BLaER1 treated with 17β-estradiol and CSF1 and Interleukin-3, amounts not matched to agents 10 nM and 100 nM (cell line): ENCODE data around the gene CEBPG.

Experiments used
- H3K27ac ChIP-seq, 11 experiments: shearing (Covaris generic); formaldehyde crosslinking; 2 replicates each; pipeline ENCODE4 v1.8.1; 2022
- H3K27me3 ChIP-seq, 11 experiments: shearing (Covaris generic); formaldehyde crosslinking; 2 replicates each; pipeline ENCODE4 v1.8.1; 2022
- H3K36me3 ChIP-seq, 11 experiments: shearing (Covaris generic); formaldehyde crosslinking; 2 replicates each; pipeline ENCODE4 v1.8.1; 2022
- H3K4me1 ChIP-seq, 10 experiments: shearing (Covaris generic); formaldehyde crosslinking; 2 replicates each; pipeline ENCODE4 v1.8.1; 2022
- H3K4me2 ChIP-seq, 11 experiments: shearing (Covaris generic); formaldehyde crosslinking; 2 replicates each; pipeline ENCODE4 v1.8.1; 2022
- H3K4me3 ChIP-seq, 10 experiments: shearing (Covaris generic); formaldehyde crosslinking; 2 replicates each; pipeline ENCODE4 v1.8.1; 2022
- H3K9ac ChIP-seq, 11 experiments: shearing (Covaris generic); formaldehyde crosslinking; 2 replicates each; pipeline ENCODE4 v1.8.1; 2022
- H3K9me3 ChIP-seq, 11 experiments: shearing (Covaris generic); formaldehyde crosslinking; replicated peaks in 1 of 11; 2 replicates each; pipeline ENCODE4 v1.8.1; 2022
- H4K20me1 ChIP-seq, 11 experiments: shearing (Covaris generic); formaldehyde crosslinking; 2 replicates each; pipeline ENCODE4 v1.8.1; 2022
- Cebpa-rat ChIP-seq, 11 experiments: shearing (Covaris generic); IDR thresholded peaks; 2 replicates each; pipeline ENCODE4 v1.8.1; 2022

The CEBPG gene

DNA sequence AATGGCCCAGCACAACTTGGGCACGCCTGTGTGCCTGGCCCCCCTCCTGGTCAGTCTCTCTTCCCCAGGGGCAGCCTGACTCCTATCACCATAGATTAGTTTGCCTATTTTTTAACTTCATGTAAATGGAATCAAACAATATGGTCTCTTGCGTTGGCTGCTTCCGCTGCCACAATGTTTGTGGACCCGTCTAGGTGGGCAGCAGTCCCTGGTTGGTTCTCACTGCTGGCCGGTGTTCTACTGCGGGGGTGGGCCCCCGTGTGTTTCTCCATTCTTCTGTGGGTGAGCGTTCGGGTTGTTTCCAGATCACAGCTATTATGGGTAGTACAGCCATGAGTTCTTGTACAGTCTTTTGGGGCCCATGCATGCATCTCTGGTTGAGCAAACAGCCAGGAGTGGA lies 47.3 kb downstream of the CEBPG start:
- Histone ChIP-seq H4K20me1 (peaks cover 0 to 39% (median 9%) of the 10 kb centered on the region in 11 experiments; a peak in 11 of 22 replicates), H3K27ac (no peak overlapping the region), H3K4me1 (peaks cover 0 to 6% (median 0%) of the 10 kb centered on the region in 10 experiments; a peak in 7 of 20 replicates), H3K36me3 (peaks cover 0 to 14% (median 0%) of the 10 kb centered on the region in 11 experiments; a peak in 1 of 22 replicates), H3K4me3 (no peak overlapping the region), H3K9ac (no peak overlapping the region), H3K27me3 (no peaks in the 10 kb centered on the region), H3K4me2 (no peak overlapping the region), H3K9me3 (no peaks in the 10 kb centered on the region)
- TF ChIP-seq Cebpa-rat (IDR thresholded peaks at IDR 0.05), result no peak

DNA sequence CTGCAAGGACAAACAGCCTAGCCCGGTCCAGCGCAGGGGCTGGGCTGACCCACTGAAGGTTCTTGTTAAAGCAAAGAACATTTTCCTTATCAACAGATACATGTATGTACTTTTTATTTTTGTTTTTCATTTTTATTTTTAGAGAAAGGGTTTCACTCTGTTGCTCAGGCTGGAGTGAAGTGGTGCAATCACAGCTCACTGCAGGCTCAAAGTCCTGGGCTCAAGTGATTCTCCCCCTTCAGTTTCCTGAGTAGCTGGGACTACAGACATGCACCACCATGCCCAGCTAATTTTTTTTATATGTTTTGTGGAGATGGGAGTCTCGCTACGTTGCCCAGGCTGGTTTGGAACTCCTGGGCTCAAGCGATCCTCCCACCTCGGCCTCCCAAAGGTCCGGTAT lies 47.9 kb downstream of the CEBPG start:
- H3K4me2 ChIP-seq, result no peak overlapping the region
- H3K27me3 ChIP-seq, result no peaks in the 10 kb centered on the region
- no peak overlapping the region for H3K4me3 ChIP-seq
- peaks cover 0 to 5% (median 0%) of the 10 kb centered on the region in 10 experiments; a peak in 7 of 20 replicates for H3K4me1 ChIP-seq
- H3K9ac ChIP-seq, result no peak overlapping the region
- no peak overlapping the region for H3K27ac ChIP-seq
- no peaks in the 10 kb centered on the region for H3K9me3 ChIP-seq
- peaks cover 0 to 14% (median 0%) of the 10 kb centered on the region in 11 experiments; a peak in 1 of 22 replicates for H3K36me3 ChIP-seq
- no peak for TF ChIP-seq Cebpa-rat (IDR thresholded peaks at IDR 0.05)
- peaks cover 0 to 39% (median 6%) of the 10 kb centered on the region in 11 experiments; a peak in 10 of 22 replicates for H4K20me1 ChIP-seq

DNA sequence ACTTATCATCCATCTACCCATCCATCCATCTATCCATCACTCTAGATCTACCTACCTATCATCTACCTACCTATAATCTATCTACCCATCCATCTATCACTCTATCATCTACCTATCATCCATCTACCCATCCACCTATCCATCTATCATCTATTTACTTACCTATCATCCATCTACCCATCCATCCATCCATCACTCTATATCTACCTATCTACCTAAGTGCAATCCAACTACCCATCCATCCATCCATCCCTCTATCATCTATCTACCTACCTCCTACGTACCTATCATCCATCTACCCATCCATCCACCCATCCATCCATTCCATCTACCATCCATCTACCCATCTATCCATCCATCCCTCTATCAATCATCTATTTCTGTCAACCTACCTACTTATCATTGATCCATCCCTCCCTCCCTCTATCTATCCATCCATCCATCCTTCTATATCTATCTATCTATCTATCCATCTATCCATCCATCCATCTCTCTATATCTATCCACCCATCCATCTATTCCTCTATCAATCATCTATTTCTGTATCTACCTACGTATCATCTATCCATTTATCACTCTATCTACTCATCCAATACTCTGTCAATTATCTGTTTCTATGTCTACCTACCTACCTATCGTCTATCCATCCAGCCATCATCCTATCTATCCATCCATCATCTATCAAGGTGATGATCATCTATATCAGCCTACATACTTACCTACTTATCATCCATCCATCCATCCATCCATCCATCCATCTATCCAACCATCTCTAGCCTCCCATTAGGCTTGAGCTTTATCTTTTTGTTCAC lies 49.1 kb downstream of the CEBPG start:
- Histone ChIP-seq H3K27me3 (no peaks in the 10 kb centered on the region), H3K4me2 (no peak overlapping the region), H3K9ac (no peak overlapping the region), H3K4me1 (no peaks in the 10 kb centered on the region; a peak in 3 of 20 replicates), H3K27ac (no peak overlapping the region), H3K4me3 (no peak overlapping the region), H3K36me3 (peaks cover 0 to 17% (median 0%) of the 10 kb centered on the region in 11 experiments; a peak in 2 of 22 replicates), H4K20me1 (peaks cover 0 to 37% (median 3%) of the 10 kb centered on the region in 11 experiments; a peak in 10 of 22 replicates), H3K9me3 (no peaks in the 10 kb centered on the region)
- TF ChIP-seq Cebpa-rat (IDR thresholded peaks at IDR 0.05), result no peak

DNA sequence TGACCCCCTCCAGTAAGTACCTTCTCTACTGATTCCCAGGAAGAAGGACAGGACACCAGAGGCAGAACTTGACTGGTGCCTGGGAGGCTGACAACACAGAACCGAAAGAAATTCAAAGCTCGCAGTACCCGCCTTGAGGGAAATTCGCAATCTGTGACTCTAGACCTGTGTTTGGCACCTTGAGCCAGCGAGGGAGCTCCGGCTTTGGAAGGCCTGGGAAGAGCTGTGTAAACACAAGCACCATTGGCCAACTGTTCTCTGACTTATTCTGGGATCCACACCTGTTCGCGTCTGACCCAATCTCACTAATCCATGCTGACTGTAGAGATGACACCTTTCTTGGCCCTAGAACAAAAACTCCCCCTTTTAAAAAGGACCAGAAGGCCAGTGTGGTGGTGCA lies 50.7 kb downstream of the CEBPG start:
- Histone ChIP-seq H3K36me3 (peaks cover 0 to 17% (median 0%) of the 10 kb centered on the region in 11 experiments; a peak in 2 of 22 replicates), H3K9me3 (no peaks in the 10 kb centered on the region), H3K4me1 (no peaks in the 10 kb centered on the region; a peak in 3 of 20 replicates), H4K20me1 (peaks cover 0 to 32% (median 3%) of the 10 kb centered on the region in 11 experiments; a peak in 11 of 22 replicates), H3K9ac (no peak overlapping the region), H3K4me2 (no peak overlapping the region), H3K27me3 (no peaks in the 10 kb centered on the region), H3K27ac (no peak overlapping the region), H3K4me3 (no peak overlapping the region)
- no peak for TF ChIP-seq Cebpa-rat (IDR thresholded peaks at IDR 0.05)

DNA sequence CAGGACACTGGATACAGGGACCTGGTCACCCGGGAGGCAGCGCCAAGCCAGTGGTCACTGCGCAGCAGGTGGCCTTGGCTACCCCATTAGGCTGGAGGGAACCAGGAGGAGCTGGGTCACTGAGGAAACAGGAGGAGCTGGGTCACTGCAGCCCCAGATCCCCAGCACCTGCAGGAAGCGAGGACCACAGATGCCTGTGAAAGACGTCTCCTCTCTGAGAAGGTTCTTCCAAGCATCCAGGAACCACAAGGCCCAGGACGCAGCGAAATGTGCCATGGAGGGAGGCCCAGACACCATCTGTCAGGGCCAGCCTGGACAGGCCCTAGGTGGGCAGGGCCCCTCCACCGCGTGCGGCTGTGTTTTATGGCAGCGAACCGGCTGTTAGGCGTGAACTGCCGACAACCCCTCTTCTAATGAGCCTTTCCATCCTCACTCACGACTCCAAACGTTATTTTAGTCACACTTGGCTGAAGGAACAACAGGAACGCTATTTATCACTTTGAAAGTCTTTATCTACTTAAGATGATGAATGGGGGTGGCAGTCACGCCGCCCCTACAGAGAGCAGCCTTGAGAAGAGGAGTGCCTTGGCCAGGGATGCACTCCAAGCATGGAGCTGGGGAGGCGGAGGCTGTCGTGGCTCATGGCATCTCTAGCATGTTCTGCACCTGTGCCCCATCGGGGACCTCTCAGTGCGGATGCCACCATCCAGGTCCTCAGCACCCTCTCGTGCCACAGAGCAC lies 53.3 kb downstream of the CEBPG start:
- H3K9ac ChIP-seq, result no peak overlapping the region
- no peak for TF ChIP-seq Cebpa-rat (IDR thresholded peaks at IDR 0.05)
- no peak overlapping the region for H3K4me3 ChIP-seq
- no peak overlapping the region for H3K27ac ChIP-seq
- H3K36me3 ChIP-seq, result peaks cover 0 to 12% (median 0%) of the 10 kb centered on the region in 11 experiments; a peak in 2 of 22 replicates
- peaks cover 0 to 42% (median 8%) of the 10 kb centered on the region in 11 experiments; a peak in 13 of 22 replicates for H4K20me1 ChIP-seq
- no peaks in the 10 kb centered on the region for H3K9me3 ChIP-seq
- H3K4me1 ChIP-seq, result peaks cover 0 to 10% (median 4%) of the 10 kb centered on the region in 10 experiments; a peak in 10 of 20 replicates
- H3K4me2 ChIP-seq, result no peak overlapping the region
- H3K27me3 ChIP-seq, result no peaks in the 10 kb centered on the region

DNA sequence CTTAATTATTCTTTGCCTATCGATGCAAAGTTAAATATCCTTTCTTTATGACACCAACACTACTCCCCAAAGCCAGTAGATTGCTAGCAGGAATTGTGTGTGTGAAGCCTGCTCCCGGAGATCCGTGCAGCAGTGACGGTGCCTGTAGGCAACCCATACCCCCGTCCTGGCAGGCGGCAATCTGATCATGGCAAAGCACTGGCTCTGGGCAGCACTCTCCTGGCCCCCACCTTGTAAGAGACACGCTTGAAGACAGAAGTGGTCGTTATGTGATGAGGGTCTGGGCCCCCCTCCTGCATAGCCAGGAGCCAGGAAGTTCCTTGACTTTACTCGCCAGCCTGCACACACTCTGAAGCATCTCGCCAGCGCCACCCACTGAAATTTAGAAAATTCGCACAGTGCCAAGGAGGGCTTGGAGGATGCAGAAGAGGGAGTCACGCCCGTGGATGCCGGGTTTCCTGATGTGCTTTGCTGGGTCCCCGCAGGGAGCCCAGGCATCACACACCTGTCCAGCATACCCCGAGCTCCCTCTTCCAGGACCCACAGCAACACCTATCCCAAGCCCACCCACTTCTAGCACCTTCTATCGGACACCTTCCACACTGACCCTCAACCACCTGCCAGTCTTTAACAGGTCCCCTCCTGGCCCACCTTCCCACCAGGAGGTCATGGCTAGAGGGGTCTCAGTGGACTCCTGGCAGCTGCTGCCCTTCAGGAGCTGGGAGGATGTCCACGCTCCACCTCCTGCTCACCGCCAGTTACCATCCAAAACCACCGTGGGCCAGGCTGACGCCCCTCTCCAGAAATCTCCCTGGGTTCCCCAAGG lies 54.5 kb downstream of the CEBPG start:
- peaks cover 0 to 12% (median 0%) of the 10 kb centered on the region in 11 experiments; a peak in 2 of 22 replicates for H3K36me3 ChIP-seq
- no peaks in the 10 kb centered on the region for H3K27me3 ChIP-seq
- H4K20me1 ChIP-seq, result peaks cover 0 to 52% (median 8%) of the 10 kb centered on the region in 11 experiments; a peak in 13 of 22 replicates
- no peak for TF ChIP-seq Cebpa-rat (IDR thresholded peaks at IDR 0.05)
- peaks cover 0 to 10% (median 4%) of the 10 kb centered on the region in 10 experiments; a peak in 10 of 20 replicates for H3K4me1 ChIP-seq
- H3K9ac ChIP-seq, result no peak overlapping the region
- no peak overlapping the region for H3K4me3 ChIP-seq
- H3K27ac ChIP-seq, result no peak overlapping the region
- no peaks in the 10 kb centered on the region for H3K9me3 ChIP-seq
- H3K4me2 ChIP-seq, result no peak overlapping the region

DNA sequence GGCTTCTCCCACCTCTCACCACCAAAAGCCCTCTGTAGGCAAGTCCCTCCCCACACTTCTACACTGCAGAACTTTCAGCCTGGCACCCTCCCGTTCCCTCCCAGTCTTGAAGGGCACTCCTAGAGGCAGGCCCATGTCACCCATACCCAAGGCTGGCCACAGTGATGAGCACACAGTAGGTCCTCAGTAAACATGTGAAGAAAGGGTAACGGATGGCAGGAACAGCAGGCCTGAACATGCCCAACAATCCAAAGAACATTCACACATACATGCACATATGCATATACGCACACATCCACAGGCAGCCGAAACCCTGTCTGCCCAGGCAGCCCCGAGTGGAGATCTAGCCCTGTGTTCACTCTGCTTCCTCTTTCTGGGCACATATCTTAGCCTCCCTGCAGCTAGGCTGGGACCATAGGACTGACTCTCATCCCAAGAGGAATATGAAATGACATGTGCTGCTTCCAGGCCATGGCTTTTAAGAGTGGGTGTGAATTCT lies 55.2 kb downstream of the CEBPG start:
- Histone ChIP-seq H3K4me2 (no peak overlapping the region), H3K4me3 (no peak overlapping the region), H3K27ac (no peak overlapping the region), H3K4me1 (peaks cover 0 to 10% (median 4%) of the 10 kb centered on the region in 10 experiments; a peak in 9 of 20 replicates), H3K9ac (no peak overlapping the region), H3K27me3 (no peaks in the 10 kb centered on the region), H3K9me3 (no peaks in the 10 kb centered on the region), H3K36me3 (peaks cover 0 to 12% (median 0%) of the 10 kb centered on the region in 11 experiments; a peak in 2 of 22 replicates), H4K20me1 (peaks cover 0 to 55% (median 8%) of the 10 kb centered on the region in 11 experiments; a peak in 13 of 22 replicates)
- TF ChIP-seq Cebpa-rat (IDR thresholded peaks at IDR 0.05), result no peak
